Heart left ventricle (tissue), 16 donors: ENCODE data around the gene PCDHGA12. TPM values are rescaled to one million over a fixed set of nuclear protein-coding genes. Genes with fewer than 3 reads are reported as not detected.

Source experiments
- ATAC-seq, 4 donors: fragments of 200-7000 bp; cut with Tn5 transposase; one replicate each; pipeline ENCODE4 v1.9.1; 2020 to 2022; ENCODE audit warnings: moderate library complexity in 4 of 4, mild to moderate bottlenecking in 3 of 4, moderate number of reproducible peaks in 1 of 4
- DNase-seq, 5 donors: peaks; one replicate each; pipeline ENCODE4 v3.0.0-alpha.2; 2020
- H3K27ac ChIP-seq, 12 donors: fragments of 200-600 bp; sonication (generic) in 4 of 12; one replicate each; pipeline versions ENCODE4 v1.5.0 to v1.8.0; 2016 to 2022; ENCODE audit warnings: mild to moderate bottlenecking in 2 of 12
- H3K27me3 ChIP-seq, 9 donors: fragments of 200-600 bp; sonication (generic) in 2 of 9; one replicate each; pipeline versions ENCODE4 v1.5.1 to v1.8.0; 2016 to 2022; ENCODE audit warnings: mild to moderate bottlenecking in 3 of 9
- H3K36me3 ChIP-seq, 9 donors: fragments of 200-600 bp; sonication (generic) in 2 of 9; one replicate each; pipeline versions ENCODE4 v1.5.0 to v1.8.0; 2018 to 2022; ENCODE audit warnings: mild to moderate bottlenecking in 2 of 9
- H3K4me1 ChIP-seq, 12 donors: fragments of 200-600 bp; sonication (generic) in 4 of 12; one replicate each; pipeline versions ENCODE4 v1.5.0 to v1.8.0; 2016 to 2022; ENCODE audit warnings: mild to moderate bottlenecking in 3 of 12
- H3K4me3 ChIP-seq, 12 donors: fragments of 200-600 bp; sonication (generic) in 4 of 12; one replicate each; pipeline versions ENCODE4 v1.5.0 to v1.8.0; 2017 to 2022; ENCODE audit warnings: mild to moderate bottlenecking in 9 of 12, moderate library complexity in 4 of 12
- H3K9me3 ChIP-seq, 12 donors: fragments of 200-600 bp; sonication (generic) in 4 of 12; one replicate each; pipeline versions ENCODE4 v1.5.0 to v1.8.0; 2016 to 2022; ENCODE audit warnings: mild to moderate bottlenecking in 1 of 12
- POLR2A ChIP-seq, 2 donors: fragments of 450-650 bp; IDR thresholded peaks; one replicate each; pipeline ENCODE4 v1.6.1; 2017; ENCODE audit warnings: antibody characterized with exemption in 2 of 2, mild to moderate bottlenecking in 2 of 2, moderate library complexity in 2 of 2
- WGBS, 4 donors: extraction: QIAGEN DNeasy Blood & Tissue Kit in 2 of 4; methylation state at CpG; one replicate each; pipeline versions ENCODE4 v1.1.5 to v1.1.7; 2013 to 2018; 5-methylcytosine and 5-hydroxymethylcytosine counted together
- intact Hi-C, 10 donors: fragments of 100-400 bp; cut with DNase I; formaldehyde crosslinking; loops; one replicate each; pipeline versions ENCODE4 v1.11.1 to v1.14.2; 2022
- polyA plus RNA-seq, 2 donors: library from polyadenylated mRNA; stranded (reverse); fragments of 200-250 nt; gene quantifications; one replicate each; pipeline ENCODE4 v1.2.3, GENCODE V29; 2013
- total RNA-seq, 9 donors: library from RNA; depleted of rRNA in 2 of 9; stranded (reverse); fragments of >200 nt in 2 of 9; fragmentation: NEBNext Ultra II Directional in 3 of 9; extraction: Animal tissue kit (Norgen Biotek cat#: 25700) in 3 of 9; gene quantifications; one replicate each; pipeline versions ENCODE4 v1.1.0 to v1.2.4, GENCODE V29; 2016 to 2023
- TF ChIP-seq, protein P1 (sequence below), 12 donors: fragments of 200-600 bp; sonication (generic) in 4 of 12; IDR thresholded peaks; one replicate each; pipeline versions ENCODE4 v1.5.0 to v1.8.0; 2018 to 2022; ENCODE audit warnings: antibody characterized with exemption in 12 of 12, mild to moderate bottlenecking in 5 of 12
- donor health status: ischemic (EF 13 %, LVEDD 7.1; RV severe dilation, severe dysfunction).
- donor health status: healthy with polysubstance abuse.
- donor health status: DM: no; HTN: yes; CAD: no.
- donor health status: DM: no; HTN: no; CAD: no.
- donor health status: ischemic (EF 25% LVEDD 6.9; RV normal size, moderate dysfunction).
- donor health status: ischemic (EF 25% LVEDD 5.7; RV mildly dilated, moderate dysfunction).
- donor health status: healthy.
- donor health status: DM: yes; HTN: yes; CAD: no.
- donor health status: ischemic (EF 35%, LVEDD 5.7; RV mildly dilated, moderate dysfunction).
- donor health status: nonischemic (EF 11% LVEDD 7.7; RV severe dilation, severe dysfunction).
- donor health status: DM: yes; HTN: yes; CAD: no.
- donor health status: PGD.
- donor health status: ischemic (EF 29% LVEDD 5.4; RV normal size, mild dysfunction).
- donor health status: nonischemic (EF 23%, LVEDD 6.1; RV moderate dilation, normal function).

PCDHGA12 gene
- total and polyA plus RNA-seq, 11 donors = 3.2 to 15.5 (median 6.5) TPM

DNA sequence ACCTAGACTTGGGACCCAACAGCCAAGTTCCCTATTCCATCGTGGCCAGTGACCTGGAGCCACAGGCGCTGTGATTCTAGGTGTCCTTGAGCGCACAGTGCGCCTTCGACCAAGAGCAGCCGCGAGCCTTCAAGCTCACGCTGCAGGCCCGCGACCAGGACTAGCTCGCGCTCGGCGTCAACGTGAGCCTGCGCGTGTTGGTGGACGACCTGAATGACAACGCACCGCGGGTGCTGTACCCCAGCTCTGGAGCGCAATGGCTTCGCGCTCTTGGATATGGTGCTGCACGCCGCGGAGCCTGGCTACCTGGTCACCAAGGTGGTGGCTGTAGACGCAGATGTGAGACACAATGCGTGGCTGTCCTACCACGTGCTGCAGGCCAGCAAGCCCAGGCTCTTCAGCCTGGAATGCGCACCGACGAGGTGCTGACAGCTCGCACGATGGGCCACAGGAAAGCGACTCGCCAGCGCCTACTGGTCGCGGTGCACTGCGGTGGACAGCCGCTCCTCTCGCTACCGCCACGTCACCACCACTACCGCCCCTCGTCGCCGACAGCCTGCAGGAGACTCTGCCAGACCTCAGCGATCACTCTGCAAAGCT lies 11.4 kb downstream of the PCDHGA12 start:
- no peak for TF ChIP-seq POLR2A (IDR thresholded peaks at IDR 0.05)
- TF ChIP-seq, protein P1, sequence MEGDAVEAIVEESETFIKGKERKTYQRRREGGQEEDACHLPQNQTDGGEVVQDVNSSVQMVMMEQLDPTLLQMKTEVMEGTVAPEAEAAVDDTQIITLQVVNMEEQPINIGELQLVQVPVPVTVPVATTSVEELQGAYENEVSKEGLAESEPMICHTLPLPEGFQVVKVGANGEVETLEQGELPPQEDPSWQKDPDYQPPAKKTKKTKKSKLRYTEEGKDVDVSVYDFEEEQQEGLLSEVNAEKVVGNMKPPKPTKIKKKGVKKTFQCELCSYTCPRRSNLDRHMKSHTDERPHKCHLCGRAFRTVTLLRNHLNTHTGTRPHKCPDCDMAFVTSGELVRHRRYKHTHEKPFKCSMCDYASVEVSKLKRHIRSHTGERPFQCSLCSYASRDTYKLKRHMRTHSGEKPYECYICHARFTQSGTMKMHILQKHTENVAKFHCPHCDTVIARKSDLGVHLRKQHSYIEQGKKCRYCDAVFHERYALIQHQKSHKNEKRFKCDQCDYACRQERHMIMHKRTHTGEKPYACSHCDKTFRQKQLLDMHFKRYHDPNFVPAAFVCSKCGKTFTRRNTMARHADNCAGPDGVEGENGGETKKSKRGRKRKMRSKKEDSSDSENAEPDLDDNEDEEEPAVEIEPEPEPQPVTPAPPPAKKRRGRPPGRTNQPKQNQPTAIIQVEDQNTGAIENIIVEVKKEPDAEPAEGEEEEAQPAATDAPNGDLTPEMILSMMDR (IDR thresholded peaks at IDR 0.05) = no peak
- H3K4me1 ChIP-seq = peaks cover 0 to 12% (median 0%) of the 10 kb centered on the region in 12 donors
- intact Hi-C loops = no loop called here
- H3K4me3 ChIP-seq = no peak overlapping the region
- ATAC-seq (peak; percentile 53 to 93 (median 84)), DNase-seq (peak in 3 of 5 donors; percentile 41 to 71 (median 68))
- no peak overlapping the region for H3K27ac ChIP-seq
- peaks cover 0 to 4% (median 0%) of the 10 kb centered on the region in 9 donors for H3K36me3 ChIP-seq
- H3K27me3 ChIP-seq = no peaks in the 10 kb centered on the region
- H3K9me3 ChIP-seq = peaks cover 0 to 97% (median 18%) of the 10 kb centered on the region in 12 donors
- WGBS, 4 donors = 49 to 66% (median 54%) methylated on average over 41 to 50 of the region's 50 CpGs

DNA sequence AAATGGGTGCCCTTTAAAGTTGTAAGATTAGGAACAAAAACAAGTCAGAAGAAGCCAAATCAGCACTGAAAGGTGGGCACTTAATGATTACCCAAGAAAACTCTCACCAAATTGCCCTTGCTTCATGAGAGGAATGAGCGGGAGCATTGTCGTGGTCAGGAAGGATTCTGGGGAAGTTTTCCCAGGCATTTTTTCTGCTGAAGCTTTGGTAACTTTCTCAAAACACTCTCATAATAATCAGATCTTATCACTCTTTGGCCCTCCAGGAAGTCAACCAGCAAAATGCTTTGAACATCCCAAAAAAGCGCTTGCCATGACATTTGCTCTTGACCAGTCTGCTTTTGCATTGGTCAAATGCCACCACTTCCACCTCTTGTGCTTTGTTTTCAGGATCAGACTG lies 35.0 kb downstream of the PCDHGA12 start:
- H3K4me1 ChIP-seq = no peaks in the 10 kb centered on the region
- H3K36me3 ChIP-seq = peaks cover 0 to 19% (median 0%) of the 10 kb centered on the region in 9 donors
- no peak for DNase-seq
- intact Hi-C loops = no loop called here
- TF ChIP-seq, protein P1 (IDR thresholded peaks at IDR 0.05) = no peak
- TF ChIP-seq POLR2A (IDR thresholded peaks at IDR 0.05) = no peak
- no peak overlapping the region for H3K27ac ChIP-seq
- H3K4me3 ChIP-seq = no peak overlapping the region
- 91 to 99% (median 97%) methylated on average over 3 of the region's 3 CpGs for WGBS, 4 donors
- H3K27me3 ChIP-seq = peaks cover 0 to 3% (median 0%) of the 10 kb centered on the region in 9 donors
- H3K9me3 ChIP-seq = peaks cover 0 to 15% (median 0%) of the 10 kb centered on the region in 12 donors
- no peak for ATAC-seq

DNA sequence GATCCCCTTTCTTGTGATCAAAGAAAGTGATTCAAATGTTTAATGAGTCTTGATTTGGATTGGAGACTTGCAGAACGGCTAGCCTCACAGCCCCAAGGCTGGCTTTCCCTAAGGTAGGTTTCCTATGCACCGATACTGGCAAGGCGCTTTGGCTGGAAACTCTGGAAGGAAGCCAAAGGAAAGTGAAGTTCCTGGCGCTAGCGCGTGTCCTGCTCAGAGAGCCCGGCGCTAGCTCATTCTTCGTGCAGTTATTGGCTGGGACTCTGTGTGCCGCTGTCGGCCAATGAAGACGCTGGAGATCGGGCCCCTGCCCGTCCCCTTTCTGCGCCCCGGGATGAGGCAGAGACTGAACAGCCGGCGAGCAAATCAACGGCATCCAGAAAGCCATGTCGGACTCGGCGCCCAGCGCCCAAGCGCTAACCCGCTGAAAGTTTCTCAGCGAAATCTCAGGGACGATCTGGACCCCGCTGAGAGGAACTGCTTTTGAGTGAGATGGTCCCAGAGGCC lies 45.4 kb downstream of the PCDHGA12 start, which contains the start of gene PCDHGC3:
PCDHGC3 (plus strand) TSS at position 342 of the 507 bp plus-strand sequence; CDS start at position 493, 151 bp downstream.
- WGBS, 4 donors = 0 to 1% (median 0%) methylated on average over 18 to 28 of the region's 28 CpGs
- Histone ChIP-seq H3K27ac (peak within 1 kb of the TSS; percentile 74 to 94 (median 86)), H3K9me3 (no peaks in the 10 kb centered on the region), H3K4me1 (peaks cover 4 to 50% (median 38%) of the 10 kb centered on the region in 12 donors), H3K4me3 (peak within 1 kb of the TSS; percentile 22 to 74 (median 64)), H3K27me3 (peaks cover 0 to 42% (median 0%) of the 10 kb centered on the region in 9 donors), H3K36me3 (peaks cover 0 to 18% (median 0%) of the 10 kb centered on the region in 9 donors)
- TF ChIP-seq, protein P1 (IDR thresholded peaks at IDR 0.05) = peak; percentile 14 to 69 (median 49)
- TF ChIP-seq POLR2A (IDR thresholded peaks at IDR 0.05) = peak in 1 of 2 donors; percentile 69
- DNase-seq = peak; percentile 92 to 96 (median 93)
- intact Hi-C loops = loop anchor here (2.0 to 10.0 kb wide), 7 partner anchors 37 to 83 kb away; no protein-coding TSS in a partner anchor
- ATAC-seq = peak; percentile 98 to 99 (median 99)
